Tibial nerve (tissue), 4 donors: Measurements from ENCODE around the gene RYR3.

Source experiments
- EP300 ChIP-seq, 2 donors: sonication (generic); formaldehyde crosslinking; IDR thresholded peaks; one replicate each; pipeline ENCODE4 v1.6.1; 2017; ENCODE audit warnings: antibody characterized with exemption in 2 of 2, mild to moderate bottlenecking in 1 of 2
- POLR2A ChIP-seq, 2 donors: fragments of 450-650 bp; IDR thresholded peaks; one replicate each; pipeline ENCODE4 v1.6.1; 2017; ENCODE audit warnings: antibody characterized with exemption in 2 of 2, mild to moderate bottlenecking in 2 of 2, moderate library complexity in 2 of 2
- TF ChIP-seq, protein P1 (sequence below), 5 experiments: fragments of 200-600 bp in 3 of 5; fragments of 450-650 bp in 2 of 5; sonication (generic) in 3 of 5; IDR thresholded peaks; one replicate each; pipeline ENCODE4 v1.5.1; 2016 to 2019; ENCODE audit warnings: antibody characterized with exemption in 5 of 5, mild to moderate bottlenecking in 3 of 5, moderate library complexity in 2 of 5

GRCh38 chr15:33476076-33476475 is 165.3 kb downstream of the RYR3 start:
- TF ChIP-seq POLR2A (IDR thresholded peaks at IDR 0.05), result no peak
- TF ChIP-seq, protein P1, sequence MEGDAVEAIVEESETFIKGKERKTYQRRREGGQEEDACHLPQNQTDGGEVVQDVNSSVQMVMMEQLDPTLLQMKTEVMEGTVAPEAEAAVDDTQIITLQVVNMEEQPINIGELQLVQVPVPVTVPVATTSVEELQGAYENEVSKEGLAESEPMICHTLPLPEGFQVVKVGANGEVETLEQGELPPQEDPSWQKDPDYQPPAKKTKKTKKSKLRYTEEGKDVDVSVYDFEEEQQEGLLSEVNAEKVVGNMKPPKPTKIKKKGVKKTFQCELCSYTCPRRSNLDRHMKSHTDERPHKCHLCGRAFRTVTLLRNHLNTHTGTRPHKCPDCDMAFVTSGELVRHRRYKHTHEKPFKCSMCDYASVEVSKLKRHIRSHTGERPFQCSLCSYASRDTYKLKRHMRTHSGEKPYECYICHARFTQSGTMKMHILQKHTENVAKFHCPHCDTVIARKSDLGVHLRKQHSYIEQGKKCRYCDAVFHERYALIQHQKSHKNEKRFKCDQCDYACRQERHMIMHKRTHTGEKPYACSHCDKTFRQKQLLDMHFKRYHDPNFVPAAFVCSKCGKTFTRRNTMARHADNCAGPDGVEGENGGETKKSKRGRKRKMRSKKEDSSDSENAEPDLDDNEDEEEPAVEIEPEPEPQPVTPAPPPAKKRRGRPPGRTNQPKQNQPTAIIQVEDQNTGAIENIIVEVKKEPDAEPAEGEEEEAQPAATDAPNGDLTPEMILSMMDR (IDR thresholded peaks at IDR 0.05), result no peak
- no peak for TF ChIP-seq EP300 (IDR thresholded peaks at IDR 0.05)
